GM23338 (cell line): Measurements from ENCODE around the gene RPL28.

Source experiments
- EZH2 ChIP-seq: fragments of 200-600 bp; sonication (generic); IDR thresholded peaks from one replicate; pipeline ENCODE4 v1.8.0; 2017; ENCODE audit warnings: antibody characterized with exemption, mild to moderate bottlenecking, low read depth; ENCODE audit not compliant: unreplicated experiment
- EZH2phosphoT487 ChIP-seq: fragments of 200-600 bp; sonication (generic); IDR thresholded peaks from one replicate; pipeline ENCODE4 v1.8.1; 2018; ENCODE audit warnings: antibody characterized with exemption; ENCODE audit not compliant: unreplicated experiment
- JUNB ChIP-seq: IDR thresholded peaks from one replicate; pipeline ENCODE4 v1.6.1; 2016; ENCODE audit warnings: antibody characterized with exemption; ENCODE audit not compliant: unreplicated experiment
- POLR2AphosphoS5 ChIP-seq: IDR thresholded peaks from 2 replicates; pipeline ENCODE4 v1.6.1; 2016; ENCODE audit warnings: antibody characterized with exemption, low read depth
- ZNF114 ChIP-seq: fragments of 250-450 bp; sonication (Bioruptor Pico); IDR thresholded peaks from 2 replicates; pipeline ENCODE4 v1.5.0; 2020; ENCODE audit warnings: mild to moderate bottlenecking, moderate library complexity
- ZNF331 ChIP-seq: fragments of 250-450 bp; sonication (Bioruptor Pico); IDR thresholded peaks from 2 replicates; pipeline ENCODE4 v1.5.0; 2020; ENCODE audit warnings: low read depth, mild to moderate bottlenecking, moderate library complexity
- TF ChIP-seq, protein P1 (sequence below), 2 experiments: fragments of 200-600 bp in 1 of 2; sonication (generic) in 1 of 2; conservative IDR thresholded peaks; 2 replicates each; pipeline versions ENCODE4 v1.5.1 to v1.6.1; 2016 to 2017; ENCODE audit warnings: antibody characterized with exemption in 2 of 2, low read depth in 2 of 2, mild to moderate bottlenecking in 2 of 2, moderate library complexity in 1 of 2
- TF ChIP-seq, protein P2 (sequence below): fragments of 250-450 bp; sonication (Bioruptor Pico); IDR thresholded peaks from 2 replicates; pipeline ENCODE4 v1.5.0; 2020; ENCODE audit warnings: mild to moderate bottlenecking, moderate library complexity
- TF ChIP-seq, protein P3 (sequence below): IDR thresholded peaks from one replicate; pipeline ENCODE4 v1.6.1; 2018; ENCODE audit warnings: antibody characterized with exemption; ENCODE audit not compliant: unreplicated experiment

- TF ChIP-seq, protein P1, sequence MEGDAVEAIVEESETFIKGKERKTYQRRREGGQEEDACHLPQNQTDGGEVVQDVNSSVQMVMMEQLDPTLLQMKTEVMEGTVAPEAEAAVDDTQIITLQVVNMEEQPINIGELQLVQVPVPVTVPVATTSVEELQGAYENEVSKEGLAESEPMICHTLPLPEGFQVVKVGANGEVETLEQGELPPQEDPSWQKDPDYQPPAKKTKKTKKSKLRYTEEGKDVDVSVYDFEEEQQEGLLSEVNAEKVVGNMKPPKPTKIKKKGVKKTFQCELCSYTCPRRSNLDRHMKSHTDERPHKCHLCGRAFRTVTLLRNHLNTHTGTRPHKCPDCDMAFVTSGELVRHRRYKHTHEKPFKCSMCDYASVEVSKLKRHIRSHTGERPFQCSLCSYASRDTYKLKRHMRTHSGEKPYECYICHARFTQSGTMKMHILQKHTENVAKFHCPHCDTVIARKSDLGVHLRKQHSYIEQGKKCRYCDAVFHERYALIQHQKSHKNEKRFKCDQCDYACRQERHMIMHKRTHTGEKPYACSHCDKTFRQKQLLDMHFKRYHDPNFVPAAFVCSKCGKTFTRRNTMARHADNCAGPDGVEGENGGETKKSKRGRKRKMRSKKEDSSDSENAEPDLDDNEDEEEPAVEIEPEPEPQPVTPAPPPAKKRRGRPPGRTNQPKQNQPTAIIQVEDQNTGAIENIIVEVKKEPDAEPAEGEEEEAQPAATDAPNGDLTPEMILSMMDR (conservative IDR thresholded peaks at IDR 0.05; ENCODE audit: low read depth in 2 of 2) = no peak
- TF ChIP-seq ZNF331 (no peak), JUNB (no peak), EZH2 (no peak), ZNF114 (no peak), EZH2phosphoT487 (no peak), POLR2AphosphoS5 (no peak)
- TF ChIP-seq, protein P2, sequence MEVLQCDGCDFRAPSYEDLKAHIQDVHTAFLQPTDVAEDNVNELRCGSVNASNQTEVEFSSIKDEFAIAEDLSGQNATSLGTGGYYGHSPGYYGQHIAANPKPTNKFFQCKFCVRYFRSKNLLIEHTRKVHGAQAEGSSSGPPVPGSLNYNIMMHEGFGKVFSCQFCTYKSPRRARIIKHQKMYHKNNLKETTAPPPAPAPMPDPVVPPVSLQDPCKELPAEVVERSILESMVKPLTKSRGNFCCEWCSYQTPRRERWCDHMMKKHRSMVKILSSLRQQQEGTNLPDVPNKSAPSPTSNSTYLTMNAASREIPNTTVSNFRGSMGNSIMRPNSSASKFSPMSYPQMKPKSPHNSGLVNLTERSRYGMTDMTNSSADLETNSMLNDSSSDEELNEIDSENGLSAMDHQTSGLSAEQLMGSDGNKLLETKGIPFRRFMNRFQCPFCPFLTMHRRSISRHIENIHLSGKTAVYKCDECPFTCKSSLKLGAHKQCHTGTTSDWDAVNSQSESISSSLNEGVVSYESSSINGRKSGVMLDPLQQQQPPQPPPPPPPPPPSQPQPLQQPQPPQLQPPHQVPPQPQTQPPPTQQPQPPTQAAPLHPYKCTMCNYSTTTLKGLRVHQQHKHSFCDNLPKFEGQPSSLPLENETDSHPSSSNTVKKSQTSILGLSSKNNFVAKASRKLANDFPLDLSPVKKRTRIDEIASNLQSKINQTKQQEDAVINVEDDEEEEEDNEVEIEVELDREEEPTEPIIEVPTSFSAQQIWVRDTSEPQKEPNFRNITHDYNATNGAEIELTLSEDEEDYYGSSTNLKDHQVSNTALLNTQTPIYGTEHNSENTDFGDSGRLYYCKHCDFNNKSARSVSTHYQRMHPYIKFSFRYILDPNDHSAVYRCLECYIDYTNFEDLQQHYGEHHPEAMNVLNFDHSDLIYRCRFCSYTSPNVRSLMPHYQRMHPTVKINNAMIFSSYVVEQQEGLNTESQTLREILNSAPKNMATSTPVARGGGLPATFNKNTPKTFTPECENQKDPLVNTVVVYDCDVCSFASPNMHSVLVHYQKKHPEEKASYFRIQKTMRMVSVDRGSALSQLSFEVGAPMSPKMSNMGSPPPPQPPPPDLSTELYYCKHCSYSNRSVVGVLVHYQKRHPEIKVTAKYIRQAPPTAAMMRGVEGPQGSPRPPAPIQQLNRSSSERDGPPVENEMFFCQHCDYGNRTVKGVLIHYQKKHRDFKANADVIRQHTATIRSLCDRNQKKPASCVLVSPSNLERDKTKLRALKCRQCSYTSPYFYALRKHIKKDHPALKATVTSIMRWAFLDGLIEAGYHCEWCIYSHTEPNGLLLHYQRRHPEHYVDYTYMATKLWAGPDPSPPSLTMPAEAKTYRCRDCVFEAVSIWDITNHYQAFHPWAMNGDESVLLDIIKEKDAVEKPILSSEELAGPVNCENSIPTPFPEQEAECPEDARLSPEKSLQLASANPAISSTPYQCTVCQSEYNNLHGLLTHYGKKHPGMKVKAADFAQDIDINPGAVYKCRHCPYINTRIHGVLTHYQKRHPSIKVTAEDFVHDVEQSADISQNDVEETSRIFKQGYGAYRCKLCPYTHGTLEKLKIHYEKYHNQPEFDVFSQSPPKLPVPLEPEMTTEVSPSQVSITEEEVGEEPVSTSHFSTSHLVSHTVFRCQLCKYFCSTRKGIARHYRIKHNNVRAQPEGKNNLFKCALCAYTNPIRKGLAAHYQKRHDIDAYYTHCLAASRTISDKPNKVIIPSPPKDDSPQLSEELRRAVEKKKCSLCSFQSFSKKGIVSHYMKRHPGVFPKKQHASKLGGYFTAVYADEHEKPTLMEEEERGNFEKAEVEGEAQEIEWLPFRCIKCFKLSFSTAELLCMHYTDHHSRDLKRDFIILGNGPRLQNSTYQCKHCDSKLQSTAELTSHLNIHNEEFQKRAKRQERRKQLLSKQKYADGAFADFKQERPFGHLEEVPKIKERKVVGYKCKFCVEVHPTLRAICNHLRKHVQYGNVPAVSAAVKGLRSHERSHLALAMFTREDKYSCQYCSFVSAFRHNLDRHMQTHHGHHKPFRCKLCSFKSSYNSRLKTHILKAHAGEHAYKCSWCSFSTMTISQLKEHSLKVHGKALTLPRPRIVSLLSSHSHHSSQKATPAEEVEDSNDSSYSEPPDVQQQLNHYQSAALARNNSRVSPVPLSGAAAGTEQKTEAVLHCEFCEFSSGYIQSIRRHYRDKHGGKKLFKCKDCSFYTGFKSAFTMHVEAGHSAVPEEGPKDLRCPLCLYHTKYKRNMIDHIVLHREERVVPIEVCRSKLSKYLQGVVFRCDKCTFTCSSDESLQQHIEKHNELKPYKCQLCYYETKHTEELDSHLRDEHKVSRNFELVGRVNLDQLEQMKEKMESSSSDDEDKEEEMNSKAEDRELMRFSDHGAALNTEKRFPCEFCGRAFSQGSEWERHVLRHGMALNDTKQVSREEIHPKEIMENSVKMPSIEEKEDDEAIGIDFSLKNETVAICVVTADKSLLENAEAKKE (CRISPR knock-in tag) = no peak
- TF ChIP-seq, protein P3, sequence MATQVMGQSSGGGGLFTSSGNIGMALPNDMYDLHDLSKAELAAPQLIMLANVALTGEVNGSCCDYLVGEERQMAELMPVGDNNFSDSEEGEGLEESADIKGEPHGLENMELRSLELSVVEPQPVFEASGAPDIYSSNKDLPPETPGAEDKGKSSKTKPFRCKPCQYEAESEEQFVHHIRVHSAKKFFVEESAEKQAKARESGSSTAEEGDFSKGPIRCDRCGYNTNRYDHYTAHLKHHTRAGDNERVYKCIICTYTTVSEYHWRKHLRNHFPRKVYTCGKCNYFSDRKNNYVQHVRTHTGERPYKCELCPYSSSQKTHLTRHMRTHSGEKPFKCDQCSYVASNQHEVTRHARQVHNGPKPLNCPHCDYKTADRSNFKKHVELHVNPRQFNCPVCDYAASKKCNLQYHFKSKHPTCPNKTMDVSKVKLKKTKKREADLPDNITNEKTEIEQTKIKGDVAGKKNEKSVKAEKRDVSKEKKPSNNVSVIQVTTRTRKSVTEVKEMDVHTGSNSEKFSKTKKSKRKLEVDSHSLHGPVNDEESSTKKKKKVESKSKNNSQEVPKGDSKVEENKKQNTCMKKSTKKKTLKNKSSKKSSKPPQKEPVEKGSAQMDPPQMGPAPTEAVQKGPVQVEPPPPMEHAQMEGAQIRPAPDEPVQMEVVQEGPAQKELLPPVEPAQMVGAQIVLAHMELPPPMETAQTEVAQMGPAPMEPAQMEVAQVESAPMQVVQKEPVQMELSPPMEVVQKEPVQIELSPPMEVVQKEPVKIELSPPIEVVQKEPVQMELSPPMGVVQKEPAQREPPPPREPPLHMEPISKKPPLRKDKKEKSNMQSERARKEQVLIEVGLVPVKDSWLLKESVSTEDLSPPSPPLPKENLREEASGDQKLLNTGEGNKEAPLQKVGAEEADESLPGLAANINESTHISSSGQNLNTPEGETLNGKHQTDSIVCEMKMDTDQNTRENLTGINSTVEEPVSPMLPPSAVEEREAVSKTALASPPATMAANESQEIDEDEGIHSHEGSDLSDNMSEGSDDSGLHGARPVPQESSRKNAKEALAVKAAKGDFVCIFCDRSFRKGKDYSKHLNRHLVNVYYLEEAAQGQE = no peak
These were observed 49.6 kb upstream of the RPL28 start for GRCh38 chr19:55336101-55336500.
